Skeletal muscle tissue (tissue), 4 donors: ENCODE data around the gene ST6GALNAC2. TPM values are rescaled to one million over a fixed set of nuclear protein-coding genes. Genes with fewer than 3 reads are reported as not detected.
"Not testable (repeated sequence)": the region's sequence is repeated elsewhere in the genome, so short reads cannot be mapped to it uniquely, and the experiment has no call there.

Experiments used
- H3K27ac ChIP-seq: one replicate; pipeline ENCODE4 v1.7.0; 2013; ENCODE audit warnings: mild to moderate bottlenecking, low read depth, low read length, inconsistent platforms
- H3K27me3 ChIP-seq, 3 donors: one replicate each; pipeline ENCODE4 v1.7.0; 2013; ENCODE audit warnings: low read length in 3 of 3; ENCODE audit not compliant: control insufficient read depth in 3 of 3, insufficient read depth in 3 of 3
- H3K36me3 ChIP-seq, 3 donors: one replicate each; pipeline ENCODE4 v1.7.0; 2013; ENCODE audit warnings: low read length in 3 of 3; ENCODE audit not compliant: control insufficient read depth in 3 of 3, insufficient read depth in 3 of 3
- H3K4me1 ChIP-seq, 3 donors: one replicate each; pipeline ENCODE4 v1.7.0; 2013; ENCODE audit warnings: low read length in 3 of 3, mild to moderate bottlenecking in 3 of 3; ENCODE audit not compliant: control insufficient read depth in 3 of 3, insufficient read depth in 3 of 3
- H3K4me3 ChIP-seq, 3 donors: one replicate each; pipeline ENCODE4 v1.7.0; 2013; ENCODE audit warnings: low read length in 3 of 3
- H3K9ac ChIP-seq, 3 donors: one replicate each; pipeline ENCODE4 v1.7.0; 2013; ENCODE audit warnings: low read length in 3 of 3, mild to moderate bottlenecking in 3 of 3, moderate library complexity in 2 of 3, low read depth in 1 of 3
- H3K9me3 ChIP-seq, 3 donors: one replicate each; pipeline ENCODE4 v1.7.0; 2013; ENCODE audit warnings: low read length in 3 of 3; ENCODE audit not compliant: control insufficient read depth in 3 of 3
- total RNA-seq: library from RNA; depleted of rRNA; stranded (reverse); fragments of >200 nt; gene quantifications from one replicate; pipeline ENCODE4 v1.2.3, GENCODE V29; 2014
- donor health status: Osteomylitis.

ST6GALNAC2 gene
- total RNA-seq, 1 donor from 2014 or later, result 2.6 TPM

DNA sequence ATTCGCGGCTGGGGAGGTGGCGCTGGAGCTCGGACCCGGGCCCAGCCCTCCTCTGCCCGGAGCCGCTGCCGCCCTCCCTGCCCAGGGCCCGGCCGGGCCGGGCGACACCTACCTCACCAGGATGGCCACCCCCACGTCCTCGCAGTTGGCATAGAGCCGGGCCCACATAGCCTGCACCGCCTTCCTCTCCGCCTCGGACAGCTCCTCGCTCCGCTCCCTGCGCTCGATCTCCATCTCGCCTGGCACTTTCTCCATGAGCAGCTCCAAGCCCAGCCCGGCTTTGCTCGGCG, 48.4 kb downstream of the ST6GALNAC2 start:
- no peaks in the 10 kb centered on the region for H3K36me3 ChIP-seq
- H3K4me1 ChIP-seq, result peaks cover 37 to 47% (median 41%) of the 10 kb centered on the region in 3 donors
- H3K9ac ChIP-seq, result peak overlapping the region; percentile 43 to 73 (median 67)
- peaks cover 14 to 24% (median 19%) of the 10 kb centered on the region in 3 donors for H3K27me3 ChIP-seq
- peak overlapping the region; percentile 33 to 67 (median 58) for H3K4me3 ChIP-seq
- no peaks in the 10 kb centered on the region for H3K9me3 ChIP-seq
- H3K27ac ChIP-seq, result peak overlapping the region; percentile 65

DNA sequence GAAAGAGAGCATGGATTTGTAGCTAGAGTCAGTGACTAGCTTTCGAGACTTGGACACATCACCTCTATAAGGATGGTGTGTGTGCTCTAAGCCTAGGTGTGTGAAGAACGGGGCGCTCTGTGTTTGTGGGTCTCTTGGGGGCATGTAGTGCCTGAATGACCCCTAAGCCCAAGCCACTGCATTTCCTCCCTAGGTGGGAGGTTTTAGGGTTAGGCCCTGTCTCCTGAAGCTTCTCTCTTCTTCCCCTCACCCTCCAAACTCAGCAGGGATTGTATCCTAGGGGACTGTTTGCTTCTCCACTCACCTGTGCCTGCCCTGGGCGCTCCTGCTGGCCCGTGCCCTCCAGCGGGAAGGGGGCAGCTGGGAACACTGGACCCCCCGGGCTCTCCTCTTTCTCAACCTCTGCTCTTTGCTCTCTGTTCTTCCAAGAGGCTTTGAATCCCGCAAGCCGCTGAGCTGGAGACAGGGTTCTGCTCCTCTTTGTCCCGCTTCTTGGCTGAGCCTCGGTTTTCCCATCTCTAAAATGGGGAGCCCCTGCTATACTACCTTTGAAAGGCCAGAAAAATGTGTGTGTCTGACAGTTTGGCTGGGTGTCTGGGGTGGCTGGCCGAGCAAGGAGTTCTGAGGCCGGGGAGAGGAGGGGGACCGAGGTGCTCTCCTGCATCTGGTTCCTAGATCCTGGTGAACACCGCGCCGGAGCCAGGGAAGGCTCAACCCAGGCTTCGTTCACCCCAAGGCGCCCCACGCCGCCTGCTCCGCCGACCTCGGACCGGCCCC, 49.0 kb downstream of the ST6GALNAC2 start:
- H3K4me1 ChIP-seq, result peaks cover 38 to 53% (median 41%) of the 10 kb centered on the region in 3 donors
- H3K27ac ChIP-seq, result peak overlapping the region; percentile 65
- peaks cover 14 to 24% (median 20%) of the 10 kb centered on the region in 3 donors for H3K27me3 ChIP-seq
- H3K4me3 ChIP-seq, result peak overlapping the region; percentile 33 to 67 (median 58)
- peak overlapping the region; percentile 43 to 73 (median 67) for H3K9ac ChIP-seq
- H3K9me3 ChIP-seq, result no peaks in the 10 kb centered on the region
- no peaks in the 10 kb centered on the region for H3K36me3 ChIP-seq

DNA sequence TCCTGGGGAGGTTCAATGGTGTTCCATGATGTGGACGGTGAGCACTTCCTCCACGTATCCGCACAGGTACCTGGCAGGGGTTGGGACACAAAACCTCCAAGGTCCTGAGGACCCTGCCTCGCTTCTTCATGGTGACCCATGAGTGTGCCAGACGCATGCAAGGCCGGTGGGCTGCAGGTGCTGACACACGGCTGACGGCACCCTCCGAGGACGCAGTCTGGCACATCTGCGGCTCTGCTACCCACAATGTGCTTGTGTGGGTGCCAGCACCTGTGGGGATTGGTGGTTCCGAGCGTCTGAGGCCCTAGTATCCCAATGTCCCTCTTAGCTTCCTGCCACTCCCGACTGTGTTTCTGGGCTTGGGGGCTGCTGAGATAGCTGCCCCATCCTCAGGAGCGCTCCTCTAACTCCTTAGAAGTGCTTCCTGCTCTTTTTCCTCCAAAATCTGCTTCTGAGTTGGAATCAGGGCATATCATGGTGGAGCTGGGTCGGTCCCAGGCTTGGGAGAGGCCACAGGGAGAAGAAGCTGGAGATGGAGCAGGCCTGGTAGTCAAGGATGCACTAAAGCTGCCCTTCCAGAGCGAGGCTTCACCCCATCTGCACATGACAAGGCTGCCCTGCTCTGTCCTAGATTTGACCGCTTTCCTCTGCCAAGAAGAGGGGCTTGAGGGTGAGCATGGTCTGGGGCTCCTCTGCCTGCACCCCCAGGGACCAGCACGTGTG, 49.7 kb downstream of the ST6GALNAC2 start:
- Histone ChIP-seq H3K27me3 (peaks cover 14 to 24% (median 23%) of the 10 kb centered on the region in 3 donors), H3K9ac (peak overlapping the region in 1 of 3 donors; percentile 73), H3K4me1 (peaks cover 40 to 54% (median 41%) of the 10 kb centered on the region in 3 donors), H3K4me3 (peak overlapping the region; percentile 24 to 67 (median 32)), H3K36me3 (no peaks in the 10 kb centered on the region), H3K9me3 (no peaks in the 10 kb centered on the region), H3K27ac (peak overlapping the region; percentile 65)

DNA sequence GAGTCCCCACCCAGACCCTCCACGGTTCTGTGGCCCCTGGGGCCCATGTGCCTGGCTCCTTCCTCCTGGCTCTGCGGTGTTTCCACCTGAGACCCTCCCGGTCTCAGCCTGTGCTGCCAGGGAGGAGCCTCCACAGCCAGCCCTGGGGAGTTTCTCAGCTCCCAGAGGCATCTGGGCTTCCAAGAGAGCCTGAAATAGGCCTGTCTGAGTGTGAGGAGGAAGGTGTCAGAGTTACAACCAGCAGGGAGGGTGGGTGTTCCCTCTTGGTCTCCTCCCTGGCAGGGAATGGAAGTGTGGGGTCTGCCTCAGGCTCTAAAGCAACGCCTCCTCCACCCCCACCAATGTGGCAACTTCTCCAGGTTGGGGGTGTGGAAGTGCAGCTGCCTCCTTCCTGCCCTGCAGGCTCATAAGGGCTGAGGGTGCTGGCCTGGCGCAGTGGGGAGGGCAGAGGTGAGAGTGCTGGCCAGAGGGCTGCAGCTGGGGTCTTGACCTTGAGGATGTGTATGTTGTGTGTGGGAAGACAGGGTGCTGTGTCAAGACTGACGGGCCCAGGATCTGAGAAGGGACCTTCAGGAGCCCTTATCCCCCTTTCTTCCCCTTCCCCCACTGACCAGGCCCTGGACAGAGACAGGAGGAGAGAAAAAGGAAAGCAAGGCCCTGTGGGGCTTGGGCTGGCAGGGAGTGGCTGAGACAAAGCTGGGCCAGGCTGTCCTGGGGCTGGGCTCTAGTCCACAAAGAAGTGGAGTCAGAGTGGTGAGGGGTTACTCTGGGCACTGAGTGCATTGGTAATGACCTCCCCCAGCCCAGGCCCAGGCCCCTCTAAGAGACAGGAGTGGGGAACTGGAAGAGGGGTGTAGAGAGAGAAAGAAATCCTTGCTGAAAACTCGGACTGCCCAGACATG, 50.6 kb downstream of the ST6GALNAC2 start:
- Histone ChIP-seq H3K4me1 (peaks cover 41 to 56% (median 42%) of the 10 kb centered on the region in 3 donors), H3K9ac (peak overlapping the region in 2 of 3 donors; percentile 20 to 50), H3K9me3 (no peaks in the 10 kb centered on the region), H3K27me3 (peaks cover 14 to 24% (median 23%) of the 10 kb centered on the region in 3 donors), H3K36me3 (no peaks in the 10 kb centered on the region), H3K27ac (no peak overlapping the region), H3K4me3 (no peak overlapping the region)

DNA sequence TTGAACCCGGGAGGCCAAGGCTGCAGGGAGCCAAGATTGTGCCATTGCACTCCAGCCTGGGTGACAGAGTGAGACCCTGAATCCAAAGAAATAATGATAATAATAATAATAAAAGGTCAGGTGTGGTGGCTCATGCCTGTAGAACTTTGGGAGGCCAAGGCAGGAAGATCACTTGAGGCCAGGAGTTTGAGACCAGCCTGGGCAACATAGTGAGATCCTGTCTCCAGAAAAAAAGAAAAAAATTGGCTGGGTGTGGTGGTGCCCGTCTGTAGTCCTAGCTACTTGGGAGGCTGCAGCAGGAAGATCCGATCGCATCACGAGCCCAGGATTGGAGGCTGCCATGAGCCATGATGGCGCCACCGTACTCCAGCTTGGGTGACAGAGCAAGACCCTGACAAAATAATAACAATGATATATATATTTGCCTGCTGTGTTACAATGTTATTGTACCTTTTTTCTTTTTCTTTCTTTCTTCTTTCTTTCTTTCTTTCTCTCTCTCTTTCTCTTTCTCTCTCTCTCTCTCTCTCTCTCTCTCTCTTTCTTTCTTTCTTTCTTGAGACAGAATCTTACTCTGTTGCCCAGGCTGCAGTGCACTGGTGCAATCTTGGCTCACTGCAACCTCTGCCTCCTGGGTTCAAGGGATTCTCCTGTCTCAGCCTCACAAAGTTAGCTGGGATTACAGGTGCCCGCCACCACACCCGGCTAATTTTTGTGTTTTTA, 51.9 kb downstream of the ST6GALNAC2 start:
- peaks cover 44 to 58% (median 48%) of the 10 kb centered on the region in 3 donors for H3K4me1 ChIP-seq
- H3K27ac ChIP-seq, H3K4me3 ChIP-seq, H3K9ac ChIP-seq, H3K36me3 ChIP-seq, H3K9me3 ChIP-seq: not testable (repeated sequence)
- peaks cover 14 to 23% (median 22%) of the 10 kb centered on the region in 3 donors for H3K27me3 ChIP-seq

DNA sequence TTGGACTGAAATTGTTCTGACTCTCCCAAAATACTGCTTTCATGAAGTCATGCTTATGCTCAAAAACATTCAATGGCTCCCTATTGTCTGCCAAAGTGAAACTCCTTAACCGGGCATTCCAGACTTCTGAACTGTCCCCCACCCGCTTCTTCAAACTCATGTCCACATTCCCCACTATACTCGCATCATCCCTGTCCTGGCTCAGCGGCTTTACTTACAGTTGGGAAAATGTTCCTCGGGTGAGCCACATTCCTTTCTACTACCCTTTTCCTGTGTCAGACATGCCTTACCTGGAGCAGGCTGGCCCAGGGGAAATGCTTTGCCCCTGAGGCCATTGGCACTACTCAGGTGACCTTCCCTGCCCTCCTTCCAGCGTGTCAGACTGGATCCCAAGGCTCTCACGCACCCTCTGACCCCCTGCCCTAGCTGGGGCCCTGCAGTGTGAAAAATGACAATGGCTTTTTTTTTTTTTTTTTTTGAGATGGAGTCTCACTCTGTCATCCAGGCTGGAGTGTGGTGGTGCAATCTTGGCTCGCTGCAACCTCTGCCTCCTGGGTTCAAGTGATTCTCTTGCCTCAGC, 53.5 kb downstream of the ST6GALNAC2 start:
- Histone ChIP-seq H3K4me3 (no peak overlapping the region), H3K9ac (peak overlapping the region in 1 of 3 donors; percentile 40), H3K27me3 (peaks cover 5 to 15% (median 12%) of the 10 kb centered on the region in 3 donors), H3K27ac (peak overlapping the region; percentile 90), H3K4me1 (peaks cover 55 to 63% (median 55%) of the 10 kb centered on the region in 3 donors), H3K36me3 (no peaks in the 10 kb centered on the region), H3K9me3 (no peaks in the 10 kb centered on the region)

DNA sequence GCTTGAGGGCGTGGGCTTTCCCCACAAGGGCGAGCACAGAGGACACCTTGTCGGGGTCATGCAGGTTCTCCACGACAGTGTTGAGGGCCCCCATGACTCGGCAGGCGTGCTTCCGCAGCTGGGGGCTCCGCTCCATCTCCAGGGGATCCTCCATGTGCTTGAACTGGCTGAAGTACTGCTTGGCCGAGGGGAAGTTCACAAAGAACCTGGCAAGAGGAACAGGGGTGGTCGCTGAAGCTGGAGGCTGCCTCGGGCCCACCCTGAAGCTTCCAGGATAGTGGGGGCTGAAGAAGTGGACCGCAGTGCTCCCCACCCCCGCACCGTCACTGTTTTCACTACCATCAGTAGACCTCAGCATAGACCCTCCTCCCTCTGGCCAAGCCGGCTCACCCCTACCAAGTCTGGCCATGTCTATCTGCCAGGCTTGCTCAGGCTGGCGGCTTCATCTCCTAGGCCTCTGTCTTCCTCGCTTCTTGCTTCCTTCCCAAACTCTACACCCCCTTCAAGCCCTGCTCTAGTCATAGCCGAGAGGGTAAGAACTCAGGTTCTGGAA, 54.1 kb downstream of the ST6GALNAC2 start:
- peak overlapping the region in 1 of 3 donors; percentile 22 for H3K4me3 ChIP-seq
- H3K9me3 ChIP-seq, result no peaks in the 10 kb centered on the region
- H3K27ac ChIP-seq, result peak overlapping the region; percentile 90
- no peak overlapping the region for H3K9ac ChIP-seq
- H3K4me1 ChIP-seq, result peaks cover 51 to 61% (median 52%) of the 10 kb centered on the region in 3 donors
- H3K36me3 ChIP-seq, result no peaks in the 10 kb centered on the region
- H3K27me3 ChIP-seq, result peaks cover 0 to 11% (median 6%) of the 10 kb centered on the region in 3 donors

DNA sequence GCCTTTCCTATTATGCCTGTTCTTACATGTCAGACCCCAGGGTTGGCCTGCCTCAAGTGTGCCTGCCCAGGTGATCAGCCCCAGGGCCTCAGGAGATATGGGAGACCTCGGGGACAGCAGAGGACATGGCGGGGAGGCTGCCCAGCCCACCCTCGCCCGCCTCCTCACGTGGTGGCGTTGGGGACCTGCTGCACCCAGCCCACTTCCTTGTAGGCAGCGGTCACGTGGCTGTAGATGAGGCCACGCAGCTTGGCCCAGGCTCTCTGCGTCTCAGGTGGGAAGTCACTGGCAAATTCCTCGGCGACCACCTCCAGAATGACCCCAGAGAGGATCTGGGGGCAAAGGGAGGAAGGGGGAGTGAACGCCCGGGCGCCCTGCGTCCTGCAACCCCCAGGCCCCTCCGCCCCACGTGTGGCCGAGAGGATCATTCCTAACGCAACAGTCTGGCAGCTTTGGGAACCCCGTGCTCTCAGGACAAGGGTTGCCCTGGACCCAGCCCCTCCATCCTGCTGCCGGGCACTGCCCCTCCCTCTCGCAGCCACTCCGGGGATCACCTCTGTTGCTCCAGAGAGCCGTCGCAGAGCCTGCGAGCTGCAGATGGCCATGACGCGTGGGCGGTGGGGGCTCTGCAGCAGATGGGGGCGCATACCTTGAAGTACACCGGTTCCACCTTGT, 54.7 kb downstream of the ST6GALNAC2 start:
- H3K27me3 ChIP-seq, result peaks cover 0 to 5% (median under 1%) of the 10 kb centered on the region in 3 donors
- H3K9ac ChIP-seq, result peak overlapping the region; percentile 50 to 64 (median 61)
- peak overlapping the region; percentile 90 for H3K27ac ChIP-seq
- H3K36me3 ChIP-seq, result no peaks in the 10 kb centered on the region
- peaks cover 45 to 55% (median 46%) of the 10 kb centered on the region in 3 donors for H3K4me1 ChIP-seq
- H3K4me3 ChIP-seq, result peak overlapping the region in 1 of 3 donors; percentile 22
- no peaks in the 10 kb centered on the region for H3K9me3 ChIP-seq
